Gastrocnemius medialis (tissue), 4 donors: ENCODE data around the gene BBX.

Experiments
- POLR2A ChIP-seq, 2 donors: fragments of 450-650 bp; IDR thresholded peaks; one replicate each; pipeline ENCODE4 v1.6.1; 2017; ENCODE audit warnings: antibody characterized with exemption in 2 of 2, mild to moderate bottlenecking in 2 of 2, moderate library complexity in 2 of 2
- TF ChIP-seq, protein P1 (sequence below), 5 experiments: fragments of 450-650 bp in 3 of 5; fragments of 200-600 bp in 2 of 5; sonication (generic) in 2 of 5; IDR thresholded peaks in 4 of 5; conservative IDR thresholded peaks in 1 of 5; 1 replicate in 4 of 5; 2 replicates in 1 of 5; pipeline ENCODE4 v1.5.1; 2016 to 2019; ENCODE audit warnings: antibody characterized with exemption in 5 of 5, mild to moderate bottlenecking in 3 of 5, moderate library complexity in 3 of 5

DNA sequence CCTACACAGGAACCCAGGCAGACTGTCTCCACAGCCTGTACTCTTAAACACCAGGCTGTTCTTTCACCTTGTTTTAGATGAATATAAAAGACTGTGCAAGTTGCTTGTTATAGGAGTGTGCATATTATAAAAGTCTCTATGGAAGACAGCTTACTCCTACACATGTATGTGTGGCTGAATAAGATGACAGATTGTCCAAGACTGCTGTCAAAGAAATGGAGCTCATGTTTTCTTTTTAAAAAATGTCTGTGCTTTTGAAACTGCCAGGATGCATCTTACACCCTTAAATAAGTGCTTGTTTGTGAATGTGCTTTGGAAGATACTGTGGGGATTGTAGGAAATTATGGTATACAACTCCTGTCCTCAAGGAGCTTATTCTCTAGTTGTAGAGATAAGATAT, 237.4 kb downstream of the BBX start:
- TF ChIP-seq, protein P1, sequence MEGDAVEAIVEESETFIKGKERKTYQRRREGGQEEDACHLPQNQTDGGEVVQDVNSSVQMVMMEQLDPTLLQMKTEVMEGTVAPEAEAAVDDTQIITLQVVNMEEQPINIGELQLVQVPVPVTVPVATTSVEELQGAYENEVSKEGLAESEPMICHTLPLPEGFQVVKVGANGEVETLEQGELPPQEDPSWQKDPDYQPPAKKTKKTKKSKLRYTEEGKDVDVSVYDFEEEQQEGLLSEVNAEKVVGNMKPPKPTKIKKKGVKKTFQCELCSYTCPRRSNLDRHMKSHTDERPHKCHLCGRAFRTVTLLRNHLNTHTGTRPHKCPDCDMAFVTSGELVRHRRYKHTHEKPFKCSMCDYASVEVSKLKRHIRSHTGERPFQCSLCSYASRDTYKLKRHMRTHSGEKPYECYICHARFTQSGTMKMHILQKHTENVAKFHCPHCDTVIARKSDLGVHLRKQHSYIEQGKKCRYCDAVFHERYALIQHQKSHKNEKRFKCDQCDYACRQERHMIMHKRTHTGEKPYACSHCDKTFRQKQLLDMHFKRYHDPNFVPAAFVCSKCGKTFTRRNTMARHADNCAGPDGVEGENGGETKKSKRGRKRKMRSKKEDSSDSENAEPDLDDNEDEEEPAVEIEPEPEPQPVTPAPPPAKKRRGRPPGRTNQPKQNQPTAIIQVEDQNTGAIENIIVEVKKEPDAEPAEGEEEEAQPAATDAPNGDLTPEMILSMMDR (IDR thresholded peaks at IDR 0.05 in 4 of 5, conservative IDR thresholded peaks at IDR 0.05 in 1 of 5) = no peak
- TF ChIP-seq POLR2A (IDR thresholded peaks at IDR 0.05) = no peak
